ENCODE results near the gene NCOR1. TPM values are rescaled to one million over a fixed set of nuclear protein-coding genes. Genes with fewer than 3 reads are reported as not detected.

The NCOR1 gene
- total RNA-seq, 1 experiment from 2014 or later = 124 TPM

- CTCF ChIA-PET = no interaction called here
- POLR2A ChIA-PET = no interaction called here
Measured at GRCh38 chr17:16232391-16232790, 17.1 kb upstream of the NCOR1 start.

More at GRCh38 chr17:16232391-16232790, 17.1 kb upstream of the NCOR1 start:
- no peaks in the 10 kb centered on the region for H3K9me3 Mint-ChIP-seq
- no peak overlapping the region; the same call in 1 of the 2 replicates for H3K27ac Mint-ChIP-seq
- no peak for DNase-seq (ENCODE audit: low spot score)
- TF ChIP-seq OVOL2 (CRISPR knock-in tag; IDR thresholded peaks at IDR 0.05; ENCODE audit: borderline replicate concordance) (no peak), JUN (CRISPR knock-in tag; IDR thresholded peaks at IDR 0.05) (no peak), ATF3 (CRISPR knock-in tag; conservative IDR thresholded peaks at IDR 0.05) (no peak), NFE2L1 (CRISPR knock-in tag; IDR thresholded peaks at IDR 0.05) (no peak), NFYB (CRISPR knock-in tag; conservative IDR thresholded peaks at IDR 0.05; ENCODE audit: low read depth) (no peak), CTCF (IDR thresholded peaks at IDR 0.05) (no peak), RORB (CRISPR knock-in tag; IDR thresholded peaks at IDR 0.05) (no peak), ARID4B (CRISPR knock-in tag; IDR thresholded peaks at IDR 0.05; ENCODE audit: borderline replicate concordance) (no peak), FOXP1 (CRISPR knock-in tag; IDR thresholded peaks at IDR 0.05; ENCODE audit: borderline replicate concordance) (no peak), PREB (CRISPR knock-in tag; IDR thresholded peaks at IDR 0.05; ENCODE audit: borderline replicate concordance) (no peak), ELF4 (CRISPR knock-in tag; IDR thresholded peaks at IDR 0.05; ENCODE audit: low read depth) (no peak), TEAD4 (CRISPR knock-in tag; IDR thresholded peaks at IDR 0.05) (no peak), USF2 (CRISPR knock-in tag; IDR thresholded peaks at IDR 0.05) (no peak), ZNF396 (CRISPR knock-in tag; IDR thresholded peaks at IDR 0.05; ENCODE audit: borderline replicate concordance) (no peak), MLX (CRISPR knock-in tag; IDR thresholded peaks at IDR 0.05) (no peak), ZNF425 (CRISPR knock-in tag; conservative IDR thresholded peaks at IDR 0.05) (no peak), ATF1 (CRISPR knock-in tag; IDR thresholded peaks at IDR 0.05) (no peak), ZNF671 (CRISPR knock-in tag; IDR thresholded peaks at IDR 0.05) (no peak)
- H3K4me1 Mint-ChIP-seq = no peaks in the 10 kb centered on the region
- no peaks in the 10 kb centered on the region for H3K27me3 Mint-ChIP-seq (ENCODE audit: low read depth)
- no peak overlapping the region for H3K4me3 Mint-ChIP-seq
- ATAC-seq = no peak
- H3K36me3 Mint-ChIP-seq = peaks cover 9% of the 10 kb centered on the region

Measured in WTC11 (cell line).